ENCODE data around the gene CNOT4.

- no peak for TF ChIP-seq EZH2phosphoT487 (IDR thresholded peaks at IDR 0.05; ENCODE audit: insufficient read depth, low read depth)
- no peak for TF ChIP-seq EZH2 (IDR thresholded peaks at IDR 0.05; ENCODE audit: insufficient read depth, poor library complexity, severe bottlenecking)
These were observed 64.2 kb downstream of the CNOT4 start for GRCh38 chr7:135445690-135446089.
